ENCODE measurements around the gene GLB1L.

The GLB1L gene

DNA sequence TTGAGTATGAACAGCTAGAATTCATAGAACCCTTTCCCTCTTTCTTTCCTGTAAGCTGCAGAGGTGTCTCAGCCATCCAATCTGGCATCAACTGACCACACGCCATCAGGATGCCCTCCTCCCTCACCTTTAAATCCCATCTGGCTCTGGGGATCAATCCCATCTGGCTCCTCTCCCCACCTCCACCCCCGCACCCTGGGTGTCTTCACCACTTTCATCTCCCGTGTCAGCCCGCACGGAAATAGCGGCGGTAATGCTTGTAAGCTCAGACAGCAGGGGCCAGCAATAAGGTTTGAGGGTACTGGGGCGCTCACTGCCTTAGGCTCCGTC is 7.3 kb upstream of the GLB1L start:
- DNase-seq: peak; percentile 32 to 34

DNA sequence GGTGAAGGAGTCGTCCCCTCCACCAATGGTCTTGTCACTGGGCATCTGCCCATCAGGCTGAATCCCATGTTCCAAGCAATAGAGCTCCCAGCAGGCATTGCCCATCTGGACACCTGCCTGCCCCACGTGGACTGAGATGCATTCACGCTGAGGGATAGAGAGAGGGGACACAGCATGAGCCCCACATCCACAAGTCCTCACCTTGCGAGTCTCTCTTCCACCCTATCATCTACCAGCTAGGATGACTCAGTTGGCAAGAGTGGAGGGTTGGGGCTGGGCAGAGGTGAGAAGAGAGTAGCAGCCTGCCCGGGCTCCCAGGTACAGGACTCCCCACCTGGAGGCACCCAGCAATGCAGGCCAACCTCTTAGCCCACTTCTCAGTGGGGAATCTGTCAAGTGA is 6.8 kb upstream of the GLB1L start:
- DNase-seq: peak; percentile 33 to 39

DNA sequence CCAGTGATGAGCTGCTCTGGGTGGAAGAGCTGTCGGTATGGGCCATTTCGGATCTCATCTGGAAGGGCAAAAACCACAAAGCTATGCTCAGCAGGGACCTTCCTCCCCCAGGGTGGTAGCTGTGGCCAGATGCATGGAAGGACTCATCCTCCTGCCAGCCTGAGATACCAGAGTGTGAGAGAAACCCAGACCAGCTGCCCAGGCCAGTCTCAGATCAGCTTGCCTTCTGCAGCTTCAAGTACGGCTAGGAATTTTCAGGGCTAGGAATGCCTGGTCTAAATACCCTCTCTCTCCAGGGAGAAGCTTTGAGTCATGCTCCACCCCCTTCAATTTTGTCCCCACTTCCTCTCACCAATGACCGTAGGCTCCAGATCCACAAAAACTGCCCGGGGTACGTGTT is 6.4 kb upstream of the GLB1L start:
- no peak for DNase-seq

DNA sequence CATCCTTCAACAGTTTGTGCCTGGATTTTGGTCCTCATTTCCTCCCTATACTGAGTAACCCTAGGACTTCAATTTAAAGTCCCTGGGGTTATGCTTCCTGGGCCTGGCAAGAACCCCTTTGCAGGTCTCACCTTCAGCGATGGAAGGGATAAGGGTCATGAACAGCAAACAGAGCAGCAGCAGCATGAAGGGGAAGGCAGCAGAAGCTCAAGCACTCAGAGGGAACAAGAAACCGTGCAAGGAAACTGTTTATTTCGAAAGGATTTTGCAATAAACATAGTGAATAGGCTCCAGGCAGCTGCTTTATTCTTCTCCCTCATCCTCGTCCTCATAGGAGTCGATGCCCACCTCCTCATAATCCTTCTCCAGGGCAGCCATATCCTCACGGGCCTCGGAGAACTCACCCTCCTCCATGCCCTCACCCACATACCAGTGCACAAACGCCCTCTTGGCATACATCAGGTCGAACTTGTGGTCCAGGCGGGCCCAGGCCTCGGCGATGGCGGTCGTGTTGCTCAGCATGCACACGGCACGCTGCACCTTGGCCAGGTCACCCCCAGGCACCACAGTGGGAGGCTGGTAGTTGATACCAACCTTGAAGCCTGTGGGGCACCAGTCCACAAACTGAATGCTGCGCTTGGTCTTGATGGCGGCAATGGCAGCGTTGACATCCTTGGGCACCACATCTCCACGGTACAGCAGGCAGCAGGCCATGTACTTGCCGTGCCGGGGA is 5.0 kb upstream of the GLB1L start:
- DNase-seq: no peak

DNA sequence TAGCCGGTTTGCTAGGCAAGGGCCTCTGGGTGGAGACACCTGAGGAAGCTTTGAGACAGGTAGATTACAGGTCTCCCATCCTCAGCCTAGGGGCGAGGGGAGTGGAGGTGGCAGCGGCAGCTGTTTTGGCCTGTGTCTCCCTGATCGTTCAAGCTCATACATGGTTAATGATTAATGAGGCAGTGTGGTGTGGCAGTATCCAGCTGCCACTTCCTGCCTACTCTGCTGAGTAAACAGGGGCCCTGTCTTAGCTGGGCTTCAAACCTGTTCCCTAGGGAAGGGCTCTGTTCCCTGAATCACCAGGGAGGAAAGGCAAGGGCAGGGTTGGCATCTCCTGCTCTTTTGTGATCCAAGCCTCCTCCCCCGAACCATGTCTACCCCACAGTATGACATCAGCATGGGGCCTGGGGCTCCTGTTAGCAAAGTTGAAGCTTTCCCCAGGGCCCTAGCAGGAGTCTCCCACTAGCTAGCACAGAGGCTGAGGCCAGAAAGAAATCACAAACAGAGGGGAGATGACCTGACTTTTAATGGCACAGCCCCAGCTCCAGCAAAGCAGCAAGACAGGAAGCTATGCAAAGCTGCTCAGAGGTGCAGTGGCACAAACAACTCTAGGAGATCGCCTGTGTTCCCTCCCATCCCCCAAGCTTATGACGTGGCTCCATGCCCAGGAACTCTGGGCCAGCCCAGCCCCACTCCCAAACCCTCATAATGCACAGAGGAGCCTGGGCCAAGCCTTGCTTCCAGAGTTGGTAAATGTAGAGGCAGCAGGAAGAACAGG is 4.1 kb upstream of the GLB1L start:
- no peak for DNase-seq

DNA sequence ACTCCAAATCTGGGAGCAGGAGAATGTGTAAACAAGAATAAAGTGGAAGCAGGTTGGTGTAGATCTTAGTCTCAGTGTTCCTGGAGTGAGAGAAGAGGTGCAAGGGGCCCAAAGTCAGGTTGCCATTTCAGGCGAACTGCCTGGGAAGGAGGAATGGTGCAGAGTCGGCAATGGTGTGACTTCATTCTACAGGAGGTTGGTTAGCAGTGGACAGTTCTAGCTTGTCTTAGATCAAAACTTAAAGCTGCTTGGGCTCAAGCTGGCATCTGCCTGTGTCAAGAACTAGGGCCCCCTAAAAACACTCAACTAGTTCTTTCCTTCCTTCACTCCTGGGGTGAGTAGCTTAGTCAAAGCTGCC is 3.6 kb upstream of the GLB1L start:
- DNase-seq: no peak

DNA sequence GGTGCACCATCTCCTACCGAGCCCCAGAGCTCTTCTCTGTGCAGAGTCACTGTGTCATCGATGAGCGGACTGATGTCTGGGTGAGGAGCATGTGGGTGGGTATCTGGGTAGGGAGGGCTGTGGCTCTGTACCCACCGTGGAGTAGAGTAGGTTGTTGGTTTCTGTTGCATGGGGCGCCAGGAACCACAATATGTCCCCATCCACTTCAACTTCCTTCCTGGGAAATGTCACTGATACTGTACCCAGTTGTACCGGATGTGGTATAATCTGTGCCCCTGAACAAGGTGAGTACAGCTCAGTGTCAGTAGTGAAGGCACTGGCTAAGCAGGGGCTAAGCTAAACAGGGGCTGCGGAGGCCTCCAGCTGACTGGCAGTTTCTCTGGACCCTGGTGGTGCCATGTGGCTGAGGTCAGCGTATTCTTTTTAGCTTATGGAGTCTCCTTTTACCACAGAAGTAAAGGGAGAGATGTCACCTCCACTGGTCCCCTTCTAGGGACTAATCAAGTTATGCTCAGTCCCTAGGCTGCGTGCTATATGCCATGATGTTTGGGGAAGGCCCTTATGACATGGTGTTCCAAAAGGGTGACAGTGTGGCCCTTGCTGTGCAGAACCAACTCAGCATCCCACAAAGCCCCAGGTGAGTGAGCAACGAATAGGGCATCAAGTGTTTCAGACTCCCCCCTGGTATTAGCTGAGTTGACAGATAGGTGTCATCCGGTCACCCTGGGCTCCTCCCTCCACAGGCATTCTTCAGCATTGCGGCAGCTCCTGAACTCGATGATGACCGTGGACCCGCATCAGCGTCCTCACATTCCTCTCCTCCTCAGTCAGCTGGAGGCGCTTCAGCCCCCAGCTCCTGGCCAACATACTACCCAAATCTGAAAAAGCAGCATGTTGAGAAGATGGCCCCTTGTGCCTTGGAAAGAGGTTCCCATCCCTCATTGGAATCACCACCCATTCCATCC is 2.7 kb upstream of the GLB1L start:
- peak; percentile 58 to 66 for DNase-seq

DNA sequence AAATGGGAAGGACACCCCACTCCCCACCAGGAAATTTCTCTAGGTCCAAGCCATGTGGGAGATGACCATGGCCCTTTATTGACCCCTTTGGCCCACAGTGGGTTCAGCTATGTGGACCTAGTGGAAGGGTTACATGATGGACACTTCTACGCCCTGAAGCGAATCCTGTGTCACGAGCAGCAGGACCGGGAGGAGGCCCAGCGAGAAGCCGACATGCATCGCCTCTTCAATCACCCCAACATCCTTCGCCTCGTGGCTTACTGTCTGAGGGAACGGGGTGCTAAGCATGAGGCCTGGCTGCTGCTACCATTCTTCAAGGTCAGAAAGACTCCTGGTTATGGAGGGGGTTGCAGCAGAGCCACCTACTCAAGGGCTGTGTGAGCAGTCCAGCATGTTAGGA is 1.3 kb upstream of the GLB1L start:
- no peak for DNase-seq

DNA sequence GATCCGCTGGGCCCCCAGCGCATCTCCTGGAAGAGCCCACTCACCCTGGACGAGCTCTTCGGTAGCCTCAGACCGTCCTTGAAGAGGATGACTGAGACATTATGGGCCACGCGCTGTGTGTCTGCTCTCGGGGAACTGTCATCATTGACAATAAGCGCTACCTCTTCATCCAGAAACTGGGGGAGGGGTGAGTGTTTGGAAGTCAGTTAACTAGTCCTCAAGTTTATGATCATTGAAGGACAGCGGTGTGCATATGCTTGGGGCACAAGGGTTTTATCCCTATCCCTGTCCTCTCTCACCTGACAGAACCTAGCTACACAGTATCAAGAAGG is 621 bp upstream of the GLB1L start:
- no peak for DNase-seq

DNA sequence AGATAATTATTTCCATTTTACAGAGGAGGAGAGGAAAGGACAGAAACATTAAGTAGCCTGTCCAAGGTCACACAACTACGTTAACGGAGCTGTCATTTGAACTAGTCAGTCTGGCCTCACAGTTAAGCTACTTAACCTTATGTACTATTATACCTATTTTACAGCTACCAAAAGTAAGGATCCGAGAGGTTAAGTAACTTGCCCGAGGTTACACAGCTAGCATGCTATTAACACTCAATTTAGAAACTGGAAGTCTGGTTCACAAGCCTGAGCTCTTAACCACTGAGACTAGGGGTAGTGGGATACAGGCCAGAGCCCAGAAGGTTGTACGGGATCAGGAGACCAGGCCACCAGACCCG is 476 bp downstream of the GLB1L start:
- DNase-seq: no peak

DNA sequence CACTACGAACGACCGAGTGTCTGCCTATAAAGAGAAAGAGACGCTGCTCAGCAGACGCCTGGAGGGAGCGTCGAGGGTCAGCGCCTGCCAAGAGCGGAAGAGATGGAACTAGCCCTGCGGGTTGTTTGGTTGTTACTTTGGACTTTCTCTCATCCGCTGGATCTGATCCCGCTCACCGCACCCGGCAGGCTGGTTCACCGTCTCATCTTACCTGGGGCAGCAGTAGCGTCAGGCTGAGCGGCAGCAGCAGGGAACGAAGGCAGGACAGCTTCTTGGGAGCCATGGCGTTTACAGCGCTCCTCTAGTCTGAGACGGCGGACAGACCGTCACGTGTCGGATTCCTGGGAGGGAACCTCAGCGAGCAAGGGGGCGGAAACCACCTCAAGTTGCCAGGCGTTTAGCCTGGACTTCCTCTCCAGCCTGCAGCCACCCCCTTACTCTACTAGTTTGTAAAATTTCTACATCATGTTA is 1.9 kb downstream of the GLB1L start:
- no peak for DNase-seq

DNA sequence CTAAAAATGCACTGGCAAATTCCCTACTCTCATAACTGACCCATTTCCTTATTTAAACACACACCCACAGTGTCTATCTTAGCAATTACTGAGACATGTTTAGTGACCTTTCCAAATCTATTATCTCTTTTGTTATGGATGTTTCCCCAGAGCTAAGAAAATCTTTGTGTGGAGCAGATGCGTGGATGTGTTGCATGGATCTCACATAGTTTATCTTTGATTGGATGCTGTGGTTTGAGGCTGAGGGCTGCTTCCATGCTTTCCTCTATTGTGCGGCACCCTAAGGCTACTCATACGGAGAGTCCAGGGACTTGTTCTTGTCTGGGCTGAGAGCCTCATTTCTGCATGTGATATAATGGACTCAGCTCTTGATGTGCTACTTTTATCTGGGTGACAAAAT is 10.9 kb downstream of the GLB1L start:
- DNase-seq: no peak

DNA sequence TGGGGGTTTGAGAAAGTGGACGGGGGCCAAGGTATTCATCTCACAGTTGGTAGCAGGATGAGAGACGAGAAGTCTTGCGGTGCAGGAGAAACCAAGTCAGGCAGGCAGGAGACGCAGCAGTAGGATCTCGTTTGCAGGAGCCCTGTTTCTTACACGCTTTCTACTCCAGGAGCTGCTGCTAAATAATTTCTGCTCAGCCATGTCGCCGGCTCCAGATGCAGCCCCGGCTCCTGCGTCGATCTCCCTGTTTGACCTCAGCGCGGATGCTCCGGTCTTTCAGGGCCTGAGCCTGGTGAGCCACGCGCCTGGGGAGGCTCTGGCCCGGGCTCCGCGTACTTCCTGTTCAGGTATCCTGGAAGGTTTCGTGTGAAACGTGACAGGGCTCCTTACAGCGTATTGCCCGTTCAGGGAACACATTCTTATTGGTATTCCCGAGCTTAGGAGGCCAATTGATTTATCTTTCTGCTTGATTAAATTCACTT is 15.1 kb downstream of the GLB1L start:
- DNase-seq: no peak

DNA sequence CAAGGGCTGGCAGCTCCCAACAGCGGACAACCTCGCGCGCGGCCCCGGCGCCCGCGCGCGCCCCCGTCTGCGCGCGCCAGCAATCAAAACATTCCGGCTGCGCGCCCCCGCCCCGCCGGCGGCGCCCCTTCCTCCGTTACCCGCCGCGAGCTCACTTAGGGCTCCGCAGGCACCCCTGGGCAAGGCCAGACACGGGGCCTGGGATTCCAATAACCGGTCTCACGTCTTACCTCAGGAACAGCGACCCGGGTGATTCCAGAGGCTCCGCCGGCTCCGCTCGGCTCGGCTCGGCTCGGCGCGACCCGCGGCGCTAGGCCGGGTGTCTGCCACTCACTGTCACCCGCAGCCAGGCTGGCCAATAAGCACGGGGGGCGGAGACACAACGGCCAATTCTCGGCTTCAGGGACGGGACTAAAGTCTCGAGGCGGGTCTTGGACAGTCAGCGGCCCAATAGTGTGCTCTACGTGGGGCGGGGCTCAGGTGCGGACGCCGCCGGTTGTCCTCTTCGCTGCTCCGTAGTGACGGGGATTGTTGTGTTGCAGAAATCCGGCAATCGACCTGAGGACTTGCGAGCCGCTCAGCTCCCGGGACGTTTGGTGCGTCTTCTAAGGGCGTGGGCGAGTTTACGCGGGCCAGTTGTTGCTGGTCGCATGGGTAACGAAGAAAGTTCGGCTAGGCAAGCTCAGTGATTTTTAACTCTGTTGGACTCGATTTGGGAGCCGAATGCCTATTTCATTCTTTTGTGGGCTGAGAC is 15.8 kb downstream of the GLB1L start, which contains the start of the genes ANKZF1 and ATG9A:
Gene ANKZF1, plus strand, starts transcription at position 502 of the 754 bp plus-strand sequence. CDS start 452 bp downstream, outside the sequence.
Gene ATG9A, minus strand, starts transcription at position 332 of the 754 bp plus-strand sequence. CDS start 1,612 bp downstream, outside the sequence.
- DNase-seq: peak; percentile 98

DNA sequence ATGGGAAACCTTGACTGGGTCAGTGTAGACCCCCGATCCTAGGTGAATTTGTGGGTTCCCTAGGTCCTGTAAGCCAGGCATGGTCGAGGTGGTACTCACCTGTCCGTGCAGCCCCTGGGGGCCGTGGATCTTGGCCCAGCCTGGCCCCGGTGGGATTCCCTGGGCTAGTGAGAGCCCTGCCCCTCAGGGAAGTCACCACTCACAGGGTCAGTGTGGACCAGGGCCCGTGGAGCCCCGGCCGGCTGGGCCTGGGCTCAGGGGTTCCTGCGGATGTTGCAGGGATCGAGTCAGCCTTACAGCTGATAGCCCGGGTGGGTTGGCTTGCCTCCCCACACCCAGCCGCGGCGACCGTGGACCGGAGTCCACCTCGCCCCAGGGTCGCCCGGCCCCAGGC is 16.3 kb downstream of the GLB1L start:
- DNase-seq: no peak

DNA sequence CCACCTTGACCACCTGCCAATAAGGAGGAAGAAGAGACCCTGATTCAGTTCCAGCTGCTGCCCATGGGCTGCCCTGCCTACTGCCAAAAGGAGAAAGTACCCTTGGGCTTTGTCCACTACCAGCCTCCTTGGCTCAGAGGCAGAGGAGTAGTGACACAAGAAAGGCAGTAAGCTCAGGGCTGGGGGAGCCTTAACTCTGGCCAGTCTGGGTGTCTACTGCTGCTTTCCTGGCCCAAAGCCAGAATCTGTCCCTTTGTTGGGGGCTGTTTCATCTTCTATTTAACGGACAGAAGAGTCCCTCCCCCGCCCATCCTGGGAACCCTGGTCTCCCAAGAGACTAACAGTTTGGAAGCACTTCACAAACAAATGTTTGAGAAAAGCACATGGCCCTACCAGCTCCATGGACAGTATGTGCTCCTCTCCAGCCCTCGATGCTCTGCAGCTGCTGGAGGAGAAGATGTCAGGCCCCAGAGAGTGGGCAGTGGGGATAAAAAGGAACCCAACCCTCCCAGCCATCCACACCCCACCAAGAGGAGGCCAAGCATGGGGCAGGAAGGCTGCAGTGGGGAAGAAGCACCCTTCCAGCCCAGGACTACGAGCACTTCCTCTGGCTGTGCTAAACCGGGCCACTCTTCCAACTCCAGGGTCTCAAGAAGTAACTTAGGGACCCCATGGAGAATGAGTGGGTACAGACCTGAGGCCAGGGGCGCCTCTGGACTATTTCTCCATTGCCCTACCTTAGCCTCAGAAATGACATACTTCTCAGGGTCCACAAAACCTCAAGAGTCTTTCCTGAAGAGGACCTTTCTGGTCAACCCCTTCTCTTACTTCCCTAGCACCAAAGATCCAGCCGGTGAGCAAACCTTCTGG is 17.0 kb downstream of the GLB1L start:
- DNase-seq: no peak

DNA sequence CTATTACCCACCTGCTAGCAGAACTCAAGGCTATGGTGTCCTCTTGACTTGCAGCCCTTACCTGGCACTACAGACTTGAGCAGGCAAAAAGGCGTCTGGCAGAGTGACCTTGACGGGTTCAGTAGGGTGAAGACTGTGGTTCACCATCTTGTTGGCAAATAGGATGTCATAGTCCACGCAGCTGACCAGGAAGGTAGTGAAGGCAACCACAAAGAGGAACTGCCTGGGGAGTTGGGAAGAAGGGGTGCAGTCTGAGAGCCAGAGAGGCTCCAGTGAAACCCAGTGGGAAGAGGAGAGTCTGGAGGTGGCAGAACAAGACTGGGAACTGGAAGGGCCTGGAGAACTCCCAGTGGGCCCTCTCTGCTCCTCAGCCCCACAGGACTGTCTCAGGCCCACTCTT is 19.9 kb downstream of the GLB1L start:
- no peak for DNase-seq

DNA sequence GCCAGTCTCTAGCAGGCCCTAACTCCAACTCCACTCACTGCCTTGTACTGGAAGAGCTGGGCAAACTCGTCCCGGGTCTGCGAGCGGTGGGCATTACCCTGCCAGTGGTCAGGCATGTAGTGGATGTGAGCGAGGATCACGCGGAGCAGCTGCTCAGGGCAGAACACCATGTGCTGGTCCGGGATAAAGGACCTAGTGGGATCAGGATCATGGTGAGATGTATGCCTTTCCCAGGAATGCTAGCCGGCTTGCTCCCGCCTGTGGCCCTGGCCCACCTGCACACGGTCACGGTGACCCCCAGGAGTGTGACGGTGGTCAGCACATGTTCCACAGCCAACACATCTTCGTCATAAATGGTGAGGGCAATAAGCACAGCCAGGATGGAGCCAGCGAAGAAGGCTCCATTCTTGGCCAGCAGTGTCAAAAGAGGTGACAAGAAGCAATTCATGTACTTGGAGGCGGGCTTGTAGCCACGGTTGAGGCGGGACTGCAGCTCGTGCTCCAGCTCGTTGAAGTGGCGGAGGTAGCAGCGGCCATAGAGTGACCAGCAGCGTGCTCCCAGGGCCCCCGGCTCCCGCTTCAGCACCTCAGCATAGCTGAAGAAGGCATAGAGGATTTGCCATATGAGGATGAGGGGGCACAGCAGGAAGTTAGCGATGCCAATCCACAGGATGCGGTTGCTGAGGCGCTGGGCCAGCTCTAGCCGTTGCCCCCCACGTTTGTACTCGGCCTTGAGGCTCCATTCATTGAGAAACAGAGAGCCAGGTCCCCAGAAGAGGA is 21.2 kb downstream of the GLB1L start:
- no peak for DNase-seq

DNA sequence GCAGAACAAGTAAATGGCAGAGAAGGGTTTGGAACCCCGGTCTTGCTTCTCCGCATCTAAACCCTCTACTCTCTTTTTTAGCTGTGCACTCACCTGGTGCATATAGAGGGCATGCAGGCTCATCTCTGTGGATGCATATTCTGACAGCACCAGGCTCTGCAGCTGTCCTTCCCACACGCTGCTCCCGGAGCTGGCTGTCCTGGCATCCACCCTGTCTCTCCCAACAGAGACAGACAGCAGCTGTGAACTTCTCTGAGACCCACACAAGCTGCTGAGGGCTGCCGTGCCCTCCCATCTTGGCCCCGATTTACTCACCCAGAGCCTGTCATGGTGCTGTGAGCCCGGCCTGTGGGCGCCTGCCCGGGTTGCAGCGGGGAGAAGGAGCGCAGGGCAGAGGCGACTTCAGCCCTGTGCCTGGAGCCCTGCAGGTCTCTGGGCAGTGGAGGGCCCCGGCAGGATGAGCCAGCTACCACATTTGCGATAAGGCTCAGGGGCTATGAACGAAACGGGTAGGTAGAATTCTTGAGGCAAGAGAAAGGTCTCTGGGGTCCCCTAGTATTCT is 23.2 kb downstream of the GLB1L start:
- DNase-seq: no peak

Data from activated CD4-positive, alpha-beta T cell treated with anti-CD3 and anti-CD28 coated beads, Interleukin-2, amount 50 U/mL, for 4 hours (primary cell).